Sigmoid colon (tissue), 7 donors: ENCODE measurements around the gene GPR65. TPM values are rescaled to one million over a fixed set of nuclear protein-coding genes. Genes with fewer than 3 reads are reported as not detected.

Experiments
- DNase-seq: peaks from one replicate; pipeline ENCODE4 v3.0.0-alpha.2; 2019
- H3K27ac ChIP-seq, 4 donors: fragments of 200-600 bp; sonication (generic); one replicate each; pipeline ENCODE4 v1.5.1; 2016 to 2019; ENCODE audit warnings: mild to moderate bottlenecking in 1 of 4
- H3K27me3 ChIP-seq, 3 donors: fragments of 200-600 bp; sonication (generic); one replicate each; pipeline ENCODE4 v1.5.1; 2019; ENCODE audit warnings: mild to moderate bottlenecking in 1 of 3
- H3K36me3 ChIP-seq, 4 donors: fragments of 200-600 bp; sonication (generic); one replicate each; pipeline ENCODE4 v1.5.1; 2016 to 2019
- H3K4me1 ChIP-seq, 4 donors: fragments of 200-600 bp; sonication (generic); one replicate each; pipeline ENCODE4 v1.5.1; 2017 to 2019
- H3K4me3 ChIP-seq, 4 donors: fragments of 200-600 bp; sonication (generic); one replicate each; pipeline ENCODE4 v1.5.1; 2017 to 2019; ENCODE audit warnings: mild to moderate bottlenecking in 2 of 4, moderate library complexity in 1 of 4
- H3K9me3 ChIP-seq, 4 donors: fragments of 200-600 bp in 3 of 4; sonication (generic) in 3 of 4; one replicate each; pipeline versions ENCODE4 v1.5.1 to v1.6.1; 2013 to 2019
- EP300 ChIP-seq, 4 donors: sonication (generic); formaldehyde crosslinking; IDR thresholded peaks; one replicate each; pipeline ENCODE4 v1.6.1; 2017; ENCODE audit warnings: antibody characterized with exemption in 4 of 4
- POLR2A ChIP-seq, 2 donors: fragments of 450-650 bp; IDR thresholded peaks; one replicate each; pipeline ENCODE4 v1.6.1; 2016; ENCODE audit warnings: antibody characterized with exemption in 2 of 2, mild to moderate bottlenecking in 2 of 2, moderate library complexity in 2 of 2
- POLR2AphosphoS5 ChIP-seq, 4 donors: sonication (generic); formaldehyde crosslinking; IDR thresholded peaks; one replicate each; pipeline ENCODE4 v1.6.1; 2017; ENCODE audit warnings: antibody characterized with exemption in 4 of 4
- WGBS, 2 donors: extraction: QIAGEN DNeasy Blood & Tissue Kit; methylation state at CpG; one replicate each; pipeline ENCODE4 v1.1.7; 2013; 5-methylcytosine and 5-hydroxymethylcytosine counted together
- intact Hi-C: fragments of 100-400 bp; cut with DNase I; formaldehyde crosslinking; loops from one replicate; pipeline ENCODE4 v1.15.1; 2023
- polyA plus RNA-seq, 3 donors: library from polyadenylated mRNA; stranded (reverse); fragments of 200-250 nt; gene quantifications; one replicate each; pipeline ENCODE4 v1.2.3, GENCODE V29; 2013
- total RNA-seq, 4 donors: library from RNA; depleted of rRNA; stranded (reverse); fragments of >200 nt; gene quantifications; one replicate each; pipeline ENCODE4 v1.1.0, GENCODE V29; 2016
- TF ChIP-seq, protein P1 (sequence below), 4 experiments: fragments of 450-650 bp in 3 of 4; fragments of 200-600 bp in 1 of 4; IDR thresholded peaks; one replicate each; pipeline ENCODE4 v1.5.1; 2016 to 2019; ENCODE audit warnings: antibody characterized with exemption in 4 of 4, mild to moderate bottlenecking in 3 of 4, moderate library complexity in 2 of 4
- donor health status: healthy with polysubstance abuse.
- donor health status: Bipolar disorder and iron deficiency.
- donor health status: healthy.

Gene GPR65
- total and polyA plus RNA-seq, 7 donors, result 0.92 to 3.2 (median 1.4) TPM

GRCh38 chr14:88026890-88027289 is 22.0 kb downstream of the GPR65 start:
- H3K4me1 ChIP-seq, result no peaks in the 10 kb centered on the region
- H3K27me3 ChIP-seq, result no peaks in the 10 kb centered on the region
- no peaks in the 10 kb centered on the region for H3K9me3 ChIP-seq
- TF ChIP-seq, protein P1, sequence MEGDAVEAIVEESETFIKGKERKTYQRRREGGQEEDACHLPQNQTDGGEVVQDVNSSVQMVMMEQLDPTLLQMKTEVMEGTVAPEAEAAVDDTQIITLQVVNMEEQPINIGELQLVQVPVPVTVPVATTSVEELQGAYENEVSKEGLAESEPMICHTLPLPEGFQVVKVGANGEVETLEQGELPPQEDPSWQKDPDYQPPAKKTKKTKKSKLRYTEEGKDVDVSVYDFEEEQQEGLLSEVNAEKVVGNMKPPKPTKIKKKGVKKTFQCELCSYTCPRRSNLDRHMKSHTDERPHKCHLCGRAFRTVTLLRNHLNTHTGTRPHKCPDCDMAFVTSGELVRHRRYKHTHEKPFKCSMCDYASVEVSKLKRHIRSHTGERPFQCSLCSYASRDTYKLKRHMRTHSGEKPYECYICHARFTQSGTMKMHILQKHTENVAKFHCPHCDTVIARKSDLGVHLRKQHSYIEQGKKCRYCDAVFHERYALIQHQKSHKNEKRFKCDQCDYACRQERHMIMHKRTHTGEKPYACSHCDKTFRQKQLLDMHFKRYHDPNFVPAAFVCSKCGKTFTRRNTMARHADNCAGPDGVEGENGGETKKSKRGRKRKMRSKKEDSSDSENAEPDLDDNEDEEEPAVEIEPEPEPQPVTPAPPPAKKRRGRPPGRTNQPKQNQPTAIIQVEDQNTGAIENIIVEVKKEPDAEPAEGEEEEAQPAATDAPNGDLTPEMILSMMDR (IDR thresholded peaks at IDR 0.05), result no peak
- TF ChIP-seq POLR2AphosphoS5 (IDR thresholded peaks at IDR 0.05), result no peak
- no peak for TF ChIP-seq EP300 (IDR thresholded peaks at IDR 0.05)
- TF ChIP-seq POLR2A (IDR thresholded peaks at IDR 0.05), result no peak
- H3K36me3 ChIP-seq, result no peaks in the 10 kb centered on the region
- no peak for DNase-seq
- intact Hi-C loops, result no loop called here
- no peak overlapping the region for H3K27ac ChIP-seq
- WGBS, 2 donors, result 61 to 78% methylated on average over 2 of the region's 2 CpGs
- H3K4me3 ChIP-seq, result no peak overlapping the region

GRCh38 chr14:88029500-88029899 is 24.6 kb downstream of the GPR65 start:
- Histone ChIP-seq H3K4me1 (no peaks in the 10 kb centered on the region), H3K36me3 (no peaks in the 10 kb centered on the region), H3K4me3 (no peak overlapping the region), H3K27ac (no peak overlapping the region), H3K9me3 (no peaks in the 10 kb centered on the region), H3K27me3 (no peaks in the 10 kb centered on the region)
- no peak for DNase-seq
- intact Hi-C loops, result no loop called here
- WGBS, 2 donors, result 87 to 93% methylated on average over 2 of the region's 2 CpGs
- TF ChIP-seq EP300 (IDR thresholded peaks at IDR 0.05) (no peak), POLR2A (IDR thresholded peaks at IDR 0.05) (no peak), POLR2AphosphoS5 (IDR thresholded peaks at IDR 0.05) (no peak)
- TF ChIP-seq, protein P1 (IDR thresholded peaks at IDR 0.05), result no peak

DNA sequence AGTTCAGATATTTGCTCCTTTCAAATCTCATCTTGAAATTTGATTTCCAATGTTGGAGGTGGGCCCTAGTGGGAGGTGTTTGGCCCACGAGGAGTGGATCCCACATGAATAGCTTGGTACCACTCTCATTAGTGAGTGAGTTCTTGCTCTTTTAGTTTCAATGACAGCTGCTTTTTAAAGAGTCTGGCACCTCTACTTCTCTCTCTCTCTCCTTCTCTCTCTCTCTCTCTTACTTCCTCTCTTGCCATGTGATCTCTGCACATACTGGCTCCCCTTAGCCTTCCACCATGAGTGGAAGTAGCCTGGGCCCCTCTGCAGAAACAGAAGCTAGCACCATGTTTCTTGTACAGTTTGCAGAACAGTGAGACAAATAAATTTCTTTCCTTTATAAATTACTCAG is 25.1 kb downstream of the GPR65 start:
- intact Hi-C loops, result no loop called here
- Histone ChIP-seq H3K4me3 (no peak overlapping the region), H3K27ac (no peak overlapping the region), H3K27me3 (no peaks in the 10 kb centered on the region), H3K4me1 (no peaks in the 10 kb centered on the region), H3K36me3 (no peaks in the 10 kb centered on the region), H3K9me3 (no peaks in the 10 kb centered on the region)
- TF ChIP-seq, protein P1 (IDR thresholded peaks at IDR 0.05), result no peak
- TF ChIP-seq POLR2AphosphoS5 (IDR thresholded peaks at IDR 0.05) (no peak), EP300 (IDR thresholded peaks at IDR 0.05) (no peak), POLR2A (IDR thresholded peaks at IDR 0.05) (no peak)
- no peak for DNase-seq
- WGBS, 2 donors, result 66 to 78% methylated on average over 1 of the region's 1 CpG

DNA sequence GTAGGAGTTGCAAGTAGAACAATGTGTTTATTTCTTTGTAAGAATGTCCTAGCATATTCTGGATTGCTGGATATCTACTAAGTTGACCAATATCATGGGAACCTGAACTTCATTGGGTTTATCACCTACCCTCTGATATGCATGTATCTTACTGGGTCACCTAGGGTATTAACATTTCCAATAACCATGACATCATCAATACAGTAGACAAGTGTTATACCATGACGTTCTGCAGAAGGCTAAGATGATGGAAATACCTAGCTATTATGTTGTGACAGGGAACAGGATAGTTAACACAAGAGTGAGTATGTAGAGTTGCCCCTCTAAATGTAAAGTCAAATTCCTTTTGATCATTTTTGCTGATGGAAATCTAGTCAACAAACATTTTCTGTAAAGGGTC is 26.0 kb downstream of the GPR65 start:
- no peaks in the 10 kb centered on the region for H3K27me3 ChIP-seq
- no peak overlapping the region for H3K27ac ChIP-seq
- no peaks in the 10 kb centered on the region for H3K36me3 ChIP-seq
- H3K4me1 ChIP-seq, result no peaks in the 10 kb centered on the region
- 90 to 92% methylated on average over 1 of the region's 1 CpG for WGBS, 2 donors
- no peak overlapping the region for H3K4me3 ChIP-seq
- H3K9me3 ChIP-seq, result no peaks in the 10 kb centered on the region
- intact Hi-C loops, result no loop called here
- DNase-seq, result no peak
- TF ChIP-seq POLR2A (IDR thresholded peaks at IDR 0.05) (no peak), POLR2AphosphoS5 (IDR thresholded peaks at IDR 0.05) (no peak), EP300 (IDR thresholded peaks at IDR 0.05) (no peak)
- TF ChIP-seq, protein P1 (IDR thresholded peaks at IDR 0.05), result no peak

DNA sequence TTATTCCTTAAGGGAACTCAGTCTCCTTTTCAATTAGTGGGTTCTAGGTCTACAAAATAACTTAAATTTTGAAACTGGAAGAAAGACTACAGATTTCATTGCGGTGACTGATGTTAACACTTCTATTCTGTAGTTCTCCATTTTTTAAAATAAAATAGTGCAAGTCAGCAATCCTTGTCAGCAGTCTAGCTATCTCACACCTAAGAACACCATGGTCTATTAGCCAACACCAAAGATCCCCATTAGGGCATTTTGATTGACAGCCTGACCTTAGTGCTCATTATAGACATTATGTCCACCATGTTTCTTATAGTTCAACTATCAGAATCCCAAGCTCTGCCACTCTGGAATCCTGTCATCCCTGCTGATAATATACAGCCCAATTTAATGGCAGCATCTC is 27.4 kb downstream of the GPR65 start:
- Histone ChIP-seq H3K36me3 (no peaks in the 10 kb centered on the region), H3K4me1 (no peaks in the 10 kb centered on the region), H3K27me3 (no peaks in the 10 kb centered on the region), H3K4me3 (no peak overlapping the region), H3K9me3 (no peaks in the 10 kb centered on the region), H3K27ac (no peak overlapping the region)
- intact Hi-C loops, result no loop called here
- DNase-seq, result no peak
- WGBS, 2 donors, result 92 to 95% methylated on average over 1 of the region's 1 CpG
- TF ChIP-seq EP300 (IDR thresholded peaks at IDR 0.05) (no peak), POLR2A (IDR thresholded peaks at IDR 0.05) (no peak), POLR2AphosphoS5 (IDR thresholded peaks at IDR 0.05) (no peak)
- TF ChIP-seq, protein P1 (IDR thresholded peaks at IDR 0.05), result no peak
